Measurements from ENCODE around the gene DCUN1D5.

The DCUN1D5 gene

GRCh38 chr11:103085758-103086365 lies 6.1 kb downstream of the DCUN1D5 start:
- no peak for DNase-seq (ENCODE audit: low read depth)
- TF ChIP-seq CTCF (IDR thresholded peaks at IDR 0.05; ENCODE audit: low read depth, low read length, missing control alignments): no peak
- in situ Hi-C loops (cut with HindIII; ENCODE audit: low sequenced_read_pairs): no loop called here
- H3K4me3 ChIP-seq (ENCODE audit: low read depth, low read length): no peak overlapping the region

GRCh38 chr11:103079833-103080232 lies 12.1 kb downstream of the DCUN1D5 start:
- H3K4me3 ChIP-seq (ENCODE audit: low read depth, low read length): no peak overlapping the region
- DNase-seq (ENCODE audit: low read depth): no peak
- TF ChIP-seq CTCF (IDR thresholded peaks at IDR 0.05; ENCODE audit: low read depth, low read length, missing control alignments): no peak
- in situ Hi-C loops (cut with HindIII; ENCODE audit: low sequenced_read_pairs): no loop called here

- no peak overlapping the region for H3K4me3 ChIP-seq (ENCODE audit: low read depth, low read length)
- no peak for TF ChIP-seq CTCF (IDR thresholded peaks at IDR 0.05; ENCODE audit: low read depth, low read length, missing control alignments)
- in situ Hi-C loops (cut with HindIII; ENCODE audit: low sequenced_read_pairs): no loop called here
These were observed 13.2 kb downstream of the DCUN1D5 start for GRCh38 chr11:103078710-103079109.

GRCh38 chr11:103077554-103077953 lies 14.4 kb downstream of the DCUN1D5 start:
- in situ Hi-C loops (cut with HindIII; ENCODE audit: low sequenced_read_pairs): no loop called here
- no peak overlapping the region for H3K4me3 ChIP-seq (ENCODE audit: low read depth, low read length)
- no peak for TF ChIP-seq CTCF (IDR thresholded peaks at IDR 0.05; ENCODE audit: low read depth, low read length, missing control alignments)
- DNase-seq (ENCODE audit: low read depth): no peak

More at GRCh38 chr11:103078710-103079109, 13.2 kb downstream of the DCUN1D5 start:
- DNase-seq (ENCODE audit: low read depth): no peak

GRCh38 chr11:103076361-103076760 lies 15.6 kb downstream of the DCUN1D5 start:
- no peak for DNase-seq (ENCODE audit: low read depth)
- in situ Hi-C loops (cut with HindIII; ENCODE audit: low sequenced_read_pairs): no loop called here
- no peak overlapping the region for H3K4me3 ChIP-seq (ENCODE audit: low read depth, low read length)
- TF ChIP-seq CTCF (IDR thresholded peaks at IDR 0.05; ENCODE audit: low read depth, low read length, missing control alignments): no peak

GRCh38 chr11:103071008-103071407 lies 21.0 kb downstream of the DCUN1D5 start:
- TF ChIP-seq CTCF (IDR thresholded peaks at IDR 0.05; ENCODE audit: low read depth, low read length, missing control alignments): no peak
- no peak overlapping the region for H3K4me3 ChIP-seq (ENCODE audit: low read depth, low read length)
- no peak for DNase-seq (ENCODE audit: low read depth)
- in situ Hi-C loops (cut with HindIII; ENCODE audit: low sequenced_read_pairs): loop anchor here (25.0 kb wide), 1 partner anchor 159 kb away; no protein-coding TSS in a partner anchor
